HG03457 (cell line): Measurements from ENCODE around the gene NKTR.
"Not testable (repeated sequence)": the region's sequence is repeated elsewhere in the genome, so short reads cannot be mapped to it uniquely, and the experiment has no call there.

Experiments
- ATAC-seq: cut with Tn5 transposase; IDR thresholded peaks from one replicate; pipeline ENCODE4 v1.9.1; 2021; ENCODE audit warnings: moderate number of reproducible peaks; ENCODE audit not compliant: unreplicated experiment

NKTR gene

GRCh38 chr3:42600111-42600957 is at the start of gene NKTR:
TSS of gene NKTR (plus strand) at chr3:42600686. CDS start at chr3:42601007, 321 bp downstream.
- ATAC-seq = peak; percentile 77

GRCh38 chr3:42552830-42553229 is 47.7 kb upstream of the NKTR start:
- ATAC-seq = no peak

GRCh38 chr3:42556089-42556632 is 44.3 kb upstream of the NKTR start:
- peak; percentile 67 for ATAC-seq

- not testable (repeated sequence) for ATAC-seq
These were observed 43.7 kb upstream of the NKTR start for GRCh38 chr3:42556817-42557216.

GRCh38 chr3:42557854-42558253 is 42.6 kb upstream of the NKTR start:
- ATAC-seq = no peak

GRCh38 chr3:42562047-42562907 is 38.2 kb upstream of the NKTR start:
- no peak for ATAC-seq

GRCh38 chr3:42569593-42570142 is 30.8 kb upstream of the NKTR start:
- no peak for ATAC-seq

- ATAC-seq = no peak
These were observed 28.2 kb upstream of the NKTR start for GRCh38 chr3:42572278-42572677.

- no peak for ATAC-seq
These were observed 25.2 kb upstream of the NKTR start for GRCh38 chr3:42575137-42575741.

- no peak for ATAC-seq
These were observed 22.4 kb upstream of the NKTR start for GRCh38 chr3:42578054-42578453.

- ATAC-seq = not testable (repeated sequence)
These were observed 21.1 kb upstream of the NKTR start for GRCh38 chr3:42579346-42579745.

- ATAC-seq = no peak
These were observed 19.1 kb upstream of the NKTR start for GRCh38 chr3:42581400-42581708.

GRCh38 chr3:42581709-42582473 is 18.6 kb upstream of the NKTR start, which contains the start of gene SEC22C:
TSS of gene SEC22C (minus strand) at chr3:42581967. CDS start at chr3:42569046, 12,921 bp downstream.
- ATAC-seq = peak; percentile 71

GRCh38 chr3:42582474-42583070 is 17.9 kb upstream of the NKTR start:
- ATAC-seq = no peak

- ATAC-seq = no peak
These were observed 11.9 kb upstream of the NKTR start for GRCh38 chr3:42588625-42589024.

- no peak for ATAC-seq
These were observed 10.9 kb upstream of the NKTR start for GRCh38 chr3:42589382-42590109.

GRCh38 chr3:42590989-42591756 is 9.3 kb upstream of the NKTR start:
- ATAC-seq = no peak

GRCh38 chr3:42591811-42592210 is 8.7 kb upstream of the NKTR start:
- no peak for ATAC-seq
